Spleen (tissue), 7 donors: Measurements from ENCODE around the gene FFAR4.

Experiments used
- CTCF ChIP-seq, 11 experiments: fragments of 200-600 bp in 7 of 11; fragments of 450-650 bp in 4 of 11; sonication (generic) in 4 of 11; IDR thresholded peaks in 8 of 11; conservative IDR thresholded peaks in 3 of 11; 1 replicate in 7 of 11; 2 replicates in 4 of 11; pipeline versions ENCODE4 v1.4.0 to v1.8.0; 2016 to 2021; ENCODE audit warnings: antibody characterized with exemption in 11 of 11, inconsistent platforms in 4 of 11, mild to moderate bottlenecking in 1 of 11
- POLR2A ChIP-seq, 3 donors: fragments of 450-650 bp; IDR thresholded peaks; one replicate each; pipeline ENCODE4 v1.5.1; 2017; ENCODE audit warnings: antibody characterized with exemption in 3 of 3, mild to moderate bottlenecking in 1 of 3
- donor health status: DM: no; HTN: no; CAD: no; lungs with moderate emphysema.
- donor health status: DM: no; HTN: no; CAD: no.
- donor health status: DM: no; HTN: no; CAD: no.

- TF ChIP-seq CTCF (IDR thresholded peaks at IDR 0.05 in 8 of 11, conservative IDR thresholded peaks at IDR 0.05 in 3 of 11): no peak
- no peak for TF ChIP-seq POLR2A (IDR thresholded peaks at IDR 0.05)
Observed at GRCh38 chr10:93548376-93549071, 17.9 kb upstream of the FFAR4 start.
